SK-N-SH (cell line): ENCODE results near the gene C5orf22.

Source experiments
- CTCF ChIP-seq: fragments of 200-600 bp; sonication (generic); IDR thresholded peaks from 2 replicates; pipeline ENCODE4 v1.6.1; 2017; ENCODE audit warnings: antibody characterized with exemption, mild to moderate bottlenecking, moderate library complexity
- ELF1 ChIP-seq: IDR thresholded peaks from 2 replicates; pipeline ENCODE4 v1.4.0; 2012
- GABPA ChIP-seq: IDR thresholded peaks from 2 replicates; pipeline ENCODE4 v1.4.0; 2012; ENCODE audit warnings: low read depth, mild to moderate bottlenecking
- RCOR1 ChIP-seq: fragments of 150-350 bp; IDR thresholded peaks from 2 replicates; pipeline ENCODE4 v1.6.1; 2017; ENCODE audit warnings: antibody characterized with exemption, low read length
- RFX5 ChIP-seq: IDR thresholded peaks from 2 replicates; pipeline ENCODE4 v1.6.1; 2012; ENCODE audit warnings: mild to moderate bottlenecking, improper control_type of control experiment, low read length
- SMC3 ChIP-seq: IDR thresholded peaks from 2 replicates; pipeline ENCODE4 v1.6.1; 2012; ENCODE audit warnings: low read depth, low read length, improper control_type of control experiment
- USF1 ChIP-seq: IDR thresholded peaks from 2 replicates; pipeline ENCODE4 v1.4.0; 2012; ENCODE audit warnings: low read depth, borderline replicate concordance

- TF ChIP-seq GABPA (no peak), ELF1 (no peak), SMC3 (no peak), RFX5 (no peak), RCOR1 (no peak), CTCF (no peak), USF1 (no peak)
Measured at GRCh38 chr5:31593665-31594064, 61.6 kb downstream of the C5orf22 start.
